HepG2 (cell line): Measurements from ENCODE around the gene TNP1. TPM values are rescaled to one million over a fixed set of nuclear protein-coding genes. Genes with fewer than 3 reads are reported as not detected.

Experiments used
- ATAC-seq: fragments of 200-7000 bp; cut with Tn5 transposase; 3 replicates; pipeline ENCODE4 v1.9.1; 2020; ENCODE audit warnings: mild to moderate bottlenecking, moderate library complexity
- BruUV-seq: library from RNA; stranded (reverse); fragments of 400-500 nt; replicated peaks from 2 replicates; lab custom pipeline; 2021; lab: Mats Ljungman, UMichigan
- CTCF ChIA-PET: fragments of 300-600 bp; formaldehyde crosslinking; extraction: SDS; loops from one replicate; lab custom pipeline; 2021; ENCODE audit warnings: low total read pairs, inconsistent platforms, low intra/inter-chr PET ratio; lab: Yijun Ruan, JAX
- POLR2A ChIA-PET: fragments of 350-600 bp; sonication (Branson Sonifier 250); formaldehyde crosslinking; loops from one replicate; lab custom pipeline; 2020; ENCODE audit warnings: antibody characterized with exemption, inconsistent platforms; lab: Yijun Ruan, JAX
- DNase-seq: peaks from one replicate; pipeline ENCODE4 v3.0.0-alpha.2; 2015; ENCODE audit warnings: low spot score
- FAIRE-seq: peaks from 3 replicates; lab custom pipeline; 2011; peaks lifted over from hg19 to GRCh38; lab: Jason Lieb, UNC
- H2AFZ ChIP-seq: one replicate; pipeline ENCODE4 v1.6.1; 2011; ENCODE audit warnings: low read length, inconsistent platforms
- H3K27ac ChIP-seq: fragments of 300-600 bp; 3 replicates; pipeline ENCODE4 v1.8.0; 2011; ENCODE audit warnings: mixed run types, mild to moderate bottlenecking, mixed read lengths, low read length, inconsistent platforms; ENCODE audit not compliant: insufficient read depth; ENCODE audit errors: extremely low read length
- H3K27me3 ChIP-seq, 2 experiments: fragments of 200-600 bp in 1 of 2; 2 replicates in 1 of 2; 3 replicates in 1 of 2; pipeline versions ENCODE4 v1.6.0 to v1.8.0; 2011; ENCODE audit warnings: low read length in 2 of 2, mild to moderate bottlenecking in 2 of 2, moderate library complexity in 2 of 2, inconsistent platforms in 1 of 2; ENCODE audit not compliant: insufficient read depth in 2 of 2, control insufficient read depth in 1 of 2
- H3K36me3 ChIP-seq, 2 experiments: fragments of 200-600 bp in 1 of 2; replicated peaks in 1 of 2; 2 replicates in 1 of 2; 3 replicates in 1 of 2; pipeline versions ENCODE4 v1.5.1 to v1.8.0; 2011; ENCODE audit warnings: low read length in 2 of 2, inconsistent platforms in 1 of 2; ENCODE audit not compliant: insufficient read depth in 2 of 2, control insufficient read depth in 1 of 2
- H3K4me1 ChIP-seq: 2 replicates; pipeline ENCODE4 v1.5.1; 2012; ENCODE audit warnings: low read length, inconsistent platforms; ENCODE audit not compliant: insufficient read depth
- H3K4me2 ChIP-seq: 2 replicates; pipeline ENCODE4 v1.6.0; 2011; ENCODE audit warnings: low read depth, low read length, inconsistent platforms
- H3K4me3 ChIP-seq, 3 experiments: fragments of 200-600 bp in 1 of 3; sonication (generic), shearing (Covaris generic) in 1 of 3; replicated peaks in 1 of 3; 2 replicates each; pipeline ENCODE4 v1.5.1; 2011 to 2016; ENCODE audit warnings: low read length in 3 of 3, inconsistent platforms in 2 of 3, low read depth in 2 of 3, mild to moderate bottlenecking in 2 of 3, control low read depth in 1 of 3, mixed read lengths in 1 of 3; ENCODE audit not compliant: insufficient read depth in 1 of 3
- H3K79me2 ChIP-seq: one replicate; pipeline ENCODE4 v1.6.1; 2011; ENCODE audit warnings: low read length, inconsistent platforms; ENCODE audit not compliant: insufficient read depth
- H3K9ac ChIP-seq: 2 replicates; pipeline ENCODE4 v1.6.0; 2011; ENCODE audit warnings: mild to moderate bottlenecking, low read depth, low read length, inconsistent platforms; ENCODE audit not compliant: insufficient read depth
- H3K9me3 ChIP-seq: 2 replicates; pipeline ENCODE4 v1.5.1; 2012; ENCODE audit warnings: mild to moderate bottlenecking, low read length
- H4K20me1 ChIP-seq: 2 replicates; pipeline ENCODE4 v1.6.0; 2011; ENCODE audit warnings: inconsistent platforms, mild to moderate bottlenecking, low read length, moderate library complexity; ENCODE audit not compliant: insufficient read depth
- ARHGAP35 ChIP-seq: sonication (generic); formaldehyde crosslinking; IDR thresholded peaks from 2 replicates; pipeline ENCODE4 v1.9.0; 2022; ENCODE audit warnings: mild to moderate bottlenecking, inconsistent platforms, moderate library complexity, missing genetic modification reagents, borderline replicate concordance
- DPF2 ChIP-seq: sonication (generic); formaldehyde crosslinking; IDR thresholded peaks from 2 replicates; pipeline ENCODE4 v1.4.0; 2020; ENCODE audit warnings: mild to moderate bottlenecking, low read depth, missing genetic modification reagents, borderline replicate concordance
- ETV5 ChIP-seq: IDR thresholded peaks from 2 replicates; pipeline ENCODE4 v1.6.1; 2018; ENCODE audit warnings: missing biosample characterization, missing genetic modification reagents, inconsistent platforms, borderline replicate concordance
- GZF1 ChIP-seq: sonication (generic); formaldehyde crosslinking; IDR thresholded peaks from 2 replicates; pipeline ENCODE4 v1.5.1; 2020; ENCODE audit warnings: mild to moderate bottlenecking, missing genetic modification reagents
- IRF2 ChIP-seq: IDR thresholded peaks from 2 replicates; pipeline ENCODE4 v1.6.1; 2018; ENCODE audit warnings: missing genetic modification reagents, missing compliant biosample characterization
- LCORL ChIP-seq, 2 experiments: fragments of 450-650 bp in 1 of 2; sonication (generic) in 1 of 2; formaldehyde crosslinking in 1 of 2; IDR thresholded peaks; 2 replicates each; pipeline versions ENCODE4 v1.5.0 to v1.6.1; 2017 to 2020; ENCODE audit warnings: antibody characterized with exemption in 1 of 2, missing genetic modification reagents in 1 of 2
- NR2C2 ChIP-seq: sonication (generic); formaldehyde crosslinking; IDR thresholded peaks from 2 replicates; pipeline ENCODE4 v1.4.0; 2020; ENCODE audit warnings: missing genetic modification reagents, mild to moderate bottlenecking, moderate library complexity, borderline replicate concordance
- PLRG1 ChIP-seq: fragments of 450-650 bp; conservative IDR thresholded peaks from 2 replicates; pipeline ENCODE4 v1.6.1; 2016
- ZHX2 ChIP-seq, 2 experiments: sonication (generic) in 1 of 2; formaldehyde crosslinking in 1 of 2; IDR thresholded peaks; 2 replicates each; pipeline versions ENCODE4 v1.6.1 to v1.9.0; 2014 to 2022; ENCODE audit warnings: antibody characterized with exemption in 1 of 2, borderline replicate concordance in 1 of 2, inconsistent platforms in 1 of 2, low read depth in 1 of 2, missing genetic modification reagents in 1 of 2
- ZNF205 ChIP-seq: IDR thresholded peaks from 2 replicates; pipeline ENCODE4 v1.6.1; 2018; ENCODE audit warnings: missing biosample characterization, missing genetic modification reagents
- ZNF652 ChIP-seq: IDR thresholded peaks from 2 replicates; pipeline ENCODE4 v1.6.1; 2016; ENCODE audit warnings: low read depth, borderline replicate concordance
- ZNF660 ChIP-seq: sonication (generic); formaldehyde crosslinking; IDR thresholded peaks from 2 replicates; pipeline ENCODE4 v1.5.1; 2020; ENCODE audit warnings: mild to moderate bottlenecking, low read depth, missing genetic modification reagents, borderline replicate concordance
- ZNF768 ChIP-seq: sonication (generic); formaldehyde crosslinking; IDR thresholded peaks from 2 replicates; pipeline ENCODE4 v1.4.0; 2020; ENCODE audit warnings: missing genetic modification reagents
- WGBS: methylation state at CpG from one replicate; pipeline ENCODE4 v1.1.6; 2017; ENCODE audit warnings: low lambda C conversion rate; 5-methylcytosine and 5-hydroxymethylcytosine counted together
- in situ Hi-C: cut with HindIII; loops from 2 replicates; pipeline ENCODE4 v1.10.0; 2017; ENCODE audit warnings: low pct_unique_long_range_greater_than_20kb; ENCODE audit not compliant: extremely low pct_ligation_motif_present
- intact Hi-C: fragments of 100-400 bp; cut with micrococcal nuclease; formaldehyde crosslinking; loops from one replicate; pipeline ENCODE4 v1.10.0; 2022; ENCODE audit not compliant: unreplicated experiment
- polyA plus RNA-seq, 8 experiments: library from polyadenylated mRNA; depleted of rRNA in 3 of 8; stranded (reverse) in 7 of 8; unstranded in 1 of 8; fragments of >200 nt; fragmentation: Illumina TruSeq in 4 of 8; extraction: Trizol in 4 of 8; gene quantifications; 2 replicates each; pipeline versions ENCODE4 v1.2.1 to v1.2.3, GENCODE V29; 2011 to 2016; ENCODE audit warnings: low read depth in 4 of 8, missing spikeins in 1 of 8, mixed read lengths in 1 of 8; ENCODE audit not compliant: insufficient read depth in 1 of 8
- total RNA-seq, 5 experiments: library from RNA; depleted of rRNA; stranded (reverse); fragments of >200 nt; fragmentation: Illumina TruSeq; extraction: Trizol; gene quantifications; 2 replicates each; pipeline ENCODE4 v1.2.3, GENCODE V29; 2016; ENCODE audit warnings: low read depth in 1 of 5

The TNP1 gene
- total and polyA plus RNA-seq, 2 of the 13 experiments (the other 11 are each of a cell fraction or from before 2014, with no cell fraction given) = not detected

DNA sequence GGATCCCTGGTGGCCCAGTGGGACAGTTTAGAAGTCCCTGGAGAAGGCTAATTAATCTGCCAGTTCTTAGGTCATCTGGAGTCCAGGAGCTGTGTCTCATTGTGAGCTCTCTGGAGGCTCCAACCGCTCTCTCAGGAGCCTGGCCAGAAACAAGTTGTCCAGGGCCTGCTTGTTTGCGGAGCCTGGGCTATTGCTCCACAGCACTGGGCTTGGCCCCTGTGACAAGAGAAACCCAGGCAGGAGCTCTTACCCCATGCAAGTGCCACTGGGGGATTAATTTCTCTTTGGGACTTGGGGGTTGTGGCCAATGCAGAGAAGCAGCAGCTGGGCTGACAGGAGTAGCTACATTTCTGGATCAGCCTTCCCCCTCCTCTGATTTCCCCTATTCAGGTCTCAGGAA lies 24.5 kb upstream of the TNP1 start:
- Histone ChIP-seq H3K79me2 (no peaks in the 10 kb centered on the region), H3K4me3 (no peak overlapping the region), H3K9me3 (no peaks in the 10 kb centered on the region), H3K27me3 (peaks cover 0 to 25% of the 10 kb centered on the region in 2 experiments; a peak in 3 of 5 replicates), H3K9ac (no peak overlapping the region), H3K27ac (no peak overlapping the region), H3K4me1 (peaks cover 7% of the 10 kb centered on the region; the same call in 1 of the 2 replicates), H2AFZ (no peak overlapping the region), H3K4me2 (no peak overlapping the region), H3K36me3 (no peaks in the 10 kb centered on the region), H4K20me1 (no peaks in the 10 kb centered on the region)
- ChIA-PET CTCF (no interaction called here), POLR2A (no interaction called here)
- ATAC-seq (peak; percentile 17; the same call in 2 of the 3 replicates), DNase-seq (no peak), FAIRE-seq (no peak)
- intact Hi-C loops = no loop called here
- no CpG with 5 or more reads among the region's 2 CpGs for WGBS
- no peak for TF ChIP-seq GZF1
- TF ChIP-seq IRF2 (CRISPR knock-in tag) = no peak
- no TSS peak for BruUV-seq
- in situ Hi-C loops = no loop called here

DNA sequence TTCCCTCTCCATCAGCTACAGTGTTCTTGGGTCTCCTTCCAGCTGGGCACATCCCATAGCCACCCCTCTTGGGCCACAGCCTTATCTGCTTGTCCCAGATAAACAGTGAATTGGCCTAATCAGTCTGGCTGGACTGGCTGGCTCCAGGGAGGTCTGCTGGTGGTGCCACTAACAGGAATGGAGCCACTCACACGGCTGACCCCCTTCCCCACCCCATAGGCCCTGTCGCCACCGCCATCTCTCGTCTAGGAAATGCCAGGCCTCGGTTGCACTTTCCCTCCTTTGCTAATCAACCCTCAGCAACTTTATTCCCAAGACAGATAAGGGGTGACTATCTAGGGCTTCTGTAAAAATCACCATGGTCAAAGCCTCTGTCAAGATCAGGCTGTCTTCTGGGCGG lies 23.0 kb upstream of the TNP1 start:
- WGBS = 41% methylated on average over 6 of the region's 6 CpGs
- no peak overlapping the region for H3K9ac ChIP-seq
- no peak overlapping the region for H3K4me2 ChIP-seq
- H3K27ac ChIP-seq = no peak overlapping the region
- H3K4me3 ChIP-seq = no peak overlapping the region
- in situ Hi-C loops (no loop called here), intact Hi-C loops (no loop called here)
- H2AFZ ChIP-seq = no peak overlapping the region
- DNase-seq (no peak), ATAC-seq (no peak), FAIRE-seq (no peak)
- POLR2A ChIA-PET = no interaction called here
- no TSS peak for BruUV-seq
- H4K20me1 ChIP-seq = no peaks in the 10 kb centered on the region
- H3K79me2 ChIP-seq = no peaks in the 10 kb centered on the region
- CTCF ChIA-PET = no interaction called here
- H3K9me3 ChIP-seq = no peaks in the 10 kb centered on the region
- H3K4me1 ChIP-seq = peaks cover 7% of the 10 kb centered on the region; the same call in 1 of the 2 replicates
- H3K36me3 ChIP-seq = no peaks in the 10 kb centered on the region
- peaks cover 0 to 23% of the 10 kb centered on the region in 2 experiments; a peak in 3 of 5 replicates for H3K27me3 ChIP-seq
- TF ChIP-seq ZNF768 (CRISPR knock-in tag) (no peak), ETV5 (no peak), ARHGAP35 (no peak), ZHX2 (IDR thresholded peaks at IDR 0.05; ENCODE audit: low read depth) (no peak), ZHX2 (CRISPR knock-in tag; IDR thresholded peaks at IDR 0.05; ENCODE audit: borderline replicate concordance) (no peak), ZNF652 (no peak), DPF2 (CRISPR knock-in tag) (no peak), PLRG1 (no peak), ZNF205 (CRISPR knock-in tag) (no peak), LCORL (IDR thresholded peaks at IDR 0.05) (no peak), LCORL (CRISPR knock-in tag; IDR thresholded peaks at IDR 0.05) (no peak), ZNF660 (CRISPR knock-in tag) (no peak), NR2C2 (CRISPR knock-in tag) (no peak)
